H9 (cell line): ENCODE results near the gene CDKAL1. TPM values are rescaled to one million over a fixed set of nuclear protein-coding genes. Genes with fewer than 3 reads are reported as not detected.

ENCODE experiments used
- DNase-seq: peaks from one replicate; pipeline ENCODE4 v3.0.0-alpha.2; 2017
- H2AFZ ChIP-seq: one replicate; pipeline ENCODE4 v1.6.1; 2013; ENCODE audit warnings: mild to moderate bottlenecking, low read length, control low read depth, moderate library complexity
- H2AK5ac ChIP-seq: 2 replicates; pipeline ENCODE4 v1.6.1; 2013; ENCODE audit warnings: low read length, control low read depth, mixed read lengths; ENCODE audit not compliant: insufficient read length
- H2BK120ac ChIP-seq: one replicate; pipeline ENCODE4 v1.6.1; 2013; ENCODE audit warnings: low read depth, mild to moderate bottlenecking, low read length, control low read depth, inconsistent platforms; ENCODE audit not compliant: poor library complexity, severe bottlenecking
- H2BK12ac ChIP-seq: 2 replicates; pipeline ENCODE4 v1.6.1; 2013; ENCODE audit warnings: low read length, control low read depth, mixed read lengths, low read depth; ENCODE audit not compliant: insufficient read length
- H2BK15ac ChIP-seq: 2 replicates; pipeline ENCODE4 v1.6.1; 2013; ENCODE audit warnings: low read depth, low read length, control low read depth
- H2BK20ac ChIP-seq: one replicate; pipeline ENCODE4 v1.6.1; 2013; ENCODE audit warnings: low read depth, mild to moderate bottlenecking, low read length, control low read depth, inconsistent platforms; ENCODE audit not compliant: poor library complexity, severe bottlenecking
- H2BK5ac ChIP-seq: 2 replicates; pipeline ENCODE4 v1.6.1; 2013; ENCODE audit warnings: low read length, control low read depth, mixed read lengths; ENCODE audit not compliant: insufficient read length
- H3K14ac ChIP-seq: 2 replicates; pipeline ENCODE4 v1.6.1; 2013; ENCODE audit warnings: low read length, control low read depth; ENCODE audit not compliant: insufficient read depth
- H3K18ac ChIP-seq: 2 replicates; pipeline ENCODE4 v1.6.1; 2013; ENCODE audit warnings: low read depth, mild to moderate bottlenecking, mixed read lengths, low read length, control low read depth; ENCODE audit not compliant: insufficient read length
- H3K23ac ChIP-seq: 2 replicates; pipeline ENCODE4 v1.6.1; 2013; ENCODE audit warnings: low read length, control low read depth, mixed read lengths, low read depth; ENCODE audit not compliant: insufficient read length
- H3K23me2 ChIP-seq: 2 replicates; pipeline ENCODE4 v1.6.1; 2013; ENCODE audit warnings: low read depth, mild to moderate bottlenecking, mixed read lengths, low read length, control low read depth; ENCODE audit not compliant: insufficient read length, poor library complexity, severe bottlenecking
- H3K27ac ChIP-seq: 2 replicates; pipeline ENCODE4 v1.5.1; 2013; ENCODE audit warnings: low read length, control low read depth, mixed read lengths, low read depth; ENCODE audit not compliant: insufficient read length
- H3K27me3 ChIP-seq: 2 replicates; pipeline ENCODE4 v1.6.1; 2013; ENCODE audit warnings: low read length, control low read depth, inconsistent platforms; ENCODE audit not compliant: insufficient read depth
- H3K4ac ChIP-seq: 2 replicates; pipeline ENCODE4 v1.6.1; 2013; ENCODE audit warnings: low read depth, mild to moderate bottlenecking, control low read depth, inconsistent platforms, low read length, moderate library complexity
- H3K4me1 ChIP-seq: 2 replicates; pipeline ENCODE4 v1.6.1; 2013; ENCODE audit warnings: low read length, control low read depth, inconsistent platforms; ENCODE audit not compliant: insufficient read depth
- H3K4me2 ChIP-seq: 2 replicates; pipeline ENCODE4 v1.6.1; 2013; ENCODE audit warnings: low read length, control low read depth, mixed read lengths; ENCODE audit not compliant: insufficient read length, insufficient read depth
- H3K56ac ChIP-seq: 2 replicates; pipeline ENCODE4 v1.6.1; 2013; ENCODE audit warnings: low read depth, mild to moderate bottlenecking, mixed read lengths, low read length, control low read depth; ENCODE audit not compliant: insufficient read length
- H3K79me1 ChIP-seq: 2 replicates; pipeline ENCODE4 v1.6.1; 2013; ENCODE audit warnings: low read depth, mild to moderate bottlenecking, moderate library complexity, low read length, control low read depth, inconsistent platforms; ENCODE audit not compliant: insufficient read depth, poor library complexity, severe bottlenecking
- H3K79me2 ChIP-seq: 2 replicates; pipeline ENCODE4 v1.6.1; 2013; ENCODE audit warnings: low read length, control low read depth, inconsistent platforms; ENCODE audit not compliant: insufficient read depth
- H3K9ac ChIP-seq: 2 replicates; pipeline ENCODE4 v1.6.1; 2013; ENCODE audit warnings: low read length, control low read depth, mixed read lengths; ENCODE audit not compliant: insufficient read length; ENCODE audit errors: extremely low read depth
- H3K9me3 ChIP-seq: one replicate; pipeline ENCODE4 v1.6.1; 2013; ENCODE audit warnings: low read depth, low read length, inconsistent platforms; ENCODE audit not compliant: control insufficient read depth
- H3T11ph ChIP-seq: one replicate; pipeline ENCODE4 v1.6.1; 2013; ENCODE audit warnings: mild to moderate bottlenecking, low read length, control low read depth, inconsistent platforms
- H4K20me1 ChIP-seq: one replicate; pipeline ENCODE4 v1.6.1; 2013; ENCODE audit not compliant: control insufficient read depth, insufficient read length, insufficient read depth
- H4K5ac ChIP-seq: 2 replicates; pipeline ENCODE4 v1.6.1; 2013; ENCODE audit warnings: low read depth, mild to moderate bottlenecking, mixed read lengths, low read length, control low read depth; ENCODE audit not compliant: insufficient read length
- H4K8ac ChIP-seq: replicated peaks from 2 replicates; pipeline ENCODE4 v1.6.1; 2013; ENCODE audit warnings: low read length, control low read depth, mixed read lengths, low read depth; ENCODE audit not compliant: insufficient read length
- H4K91ac ChIP-seq: 2 replicates; pipeline ENCODE4 v1.6.1; 2013; ENCODE audit warnings: low read depth, mild to moderate bottlenecking, moderate library complexity, mixed read lengths, low read length, control low read depth; ENCODE audit not compliant: insufficient read length
- H3K27ac Mint-ChIP-seq, 3 experiments: 2 replicates in 2 of 3; 3 replicates in 1 of 3; pipeline ENCODE4 v1.8.0; 2020 to 2021; ENCODE audit warnings: mixed read lengths in 3 of 3, mild to moderate bottlenecking in 1 of 3, moderate library complexity in 1 of 3
- H3K27me3 Mint-ChIP-seq: 2 replicates; pipeline ENCODE4 v1.8.0; 2021; ENCODE audit warnings: low read depth, mild to moderate bottlenecking, moderate library complexity, mixed read lengths
- H3K36me3 Mint-ChIP-seq, 3 experiments: 2 replicates in 2 of 3; 3 replicates in 1 of 3; pipeline ENCODE4 v1.8.0; 2020 to 2021; ENCODE audit warnings: low read depth in 3 of 3, mixed read lengths in 3 of 3; ENCODE audit not compliant: insufficient read depth in 1 of 3
- H3K4me1 Mint-ChIP-seq, 2 experiments: 2 replicates each; pipeline ENCODE4 v1.8.0; 2020; ENCODE audit warnings: mixed read lengths in 2 of 2
- H3K4me3 Mint-ChIP-seq, 2 experiments: 2 replicates in 1 of 2; 3 replicates in 1 of 2; pipeline ENCODE4 v1.8.0; 2020 to 2021; ENCODE audit warnings: mild to moderate bottlenecking in 2 of 2, mixed read lengths in 2 of 2, moderate library complexity in 1 of 2
- H3K9me3 Mint-ChIP-seq, 2 experiments: 2 replicates in 1 of 2; 3 replicates in 1 of 2; pipeline ENCODE4 v1.8.0; 2020; ENCODE audit warnings: mild to moderate bottlenecking in 2 of 2, mixed read lengths in 2 of 2, moderate library complexity in 1 of 2
- WGBS: extraction: QIAGEN DNeasy Blood & Tissue Kit; methylation state at CpG from one replicate; pipeline ENCODE4 v1.1.7; 2013; ENCODE audit warnings: missing lambda C conversion rate, low lambda C conversion rate, mixed read lengths; ENCODE audit not compliant: insufficient read length; ENCODE audit errors: extremely low coverage; 5-methylcytosine and 5-hydroxymethylcytosine counted together
- total RNA-seq: library from RNA; stranded (reverse); gene quantifications from 2 replicates; pipeline ENCODE4 v1.2.1, GENCODE V29; 2021
- TF ChIP-seq, protein P1 (sequence below): fragments of 200-600 bp; sonication (generic); conservative IDR thresholded peaks from 3 replicates; pipeline ENCODE4 v1.8.0; 2021; ENCODE audit warnings: antibody characterized with exemption, mild to moderate bottlenecking

The CDKAL1 gene
- total RNA-seq, 1 experiment from 2014 or later, result 23.0 TPM

DNA sequence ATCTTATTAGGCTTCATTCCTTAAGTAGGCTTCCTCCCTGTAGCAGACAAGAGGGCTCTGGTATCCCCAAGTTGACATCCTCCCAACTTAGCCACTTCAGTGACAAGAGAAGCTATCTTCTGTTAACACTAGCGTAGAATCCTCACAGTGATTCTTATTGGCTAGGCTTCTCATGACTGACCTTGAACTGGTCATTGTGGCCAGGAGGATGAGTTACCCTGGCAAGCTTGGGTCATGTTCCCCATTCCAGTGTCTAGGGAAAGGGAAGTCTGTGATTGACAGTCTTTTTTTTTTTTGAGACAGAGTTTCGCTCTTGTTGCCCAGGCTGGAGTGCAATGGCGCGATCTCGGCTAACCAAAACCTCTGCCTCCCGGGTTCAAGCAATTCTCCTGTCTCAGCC lies 7.1 kb downstream of the CDKAL1 start:
- TF ChIP-seq, protein P1, sequence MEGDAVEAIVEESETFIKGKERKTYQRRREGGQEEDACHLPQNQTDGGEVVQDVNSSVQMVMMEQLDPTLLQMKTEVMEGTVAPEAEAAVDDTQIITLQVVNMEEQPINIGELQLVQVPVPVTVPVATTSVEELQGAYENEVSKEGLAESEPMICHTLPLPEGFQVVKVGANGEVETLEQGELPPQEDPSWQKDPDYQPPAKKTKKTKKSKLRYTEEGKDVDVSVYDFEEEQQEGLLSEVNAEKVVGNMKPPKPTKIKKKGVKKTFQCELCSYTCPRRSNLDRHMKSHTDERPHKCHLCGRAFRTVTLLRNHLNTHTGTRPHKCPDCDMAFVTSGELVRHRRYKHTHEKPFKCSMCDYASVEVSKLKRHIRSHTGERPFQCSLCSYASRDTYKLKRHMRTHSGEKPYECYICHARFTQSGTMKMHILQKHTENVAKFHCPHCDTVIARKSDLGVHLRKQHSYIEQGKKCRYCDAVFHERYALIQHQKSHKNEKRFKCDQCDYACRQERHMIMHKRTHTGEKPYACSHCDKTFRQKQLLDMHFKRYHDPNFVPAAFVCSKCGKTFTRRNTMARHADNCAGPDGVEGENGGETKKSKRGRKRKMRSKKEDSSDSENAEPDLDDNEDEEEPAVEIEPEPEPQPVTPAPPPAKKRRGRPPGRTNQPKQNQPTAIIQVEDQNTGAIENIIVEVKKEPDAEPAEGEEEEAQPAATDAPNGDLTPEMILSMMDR, result no peak
- H3K9ac ChIP-seq, result no peak overlapping the region
- H4K91ac ChIP-seq, result no peak overlapping the region
- peaks cover 5% of the 10 kb centered on the region for H3K79me1 ChIP-seq
- H3K36me3 Mint-ChIP-seq, result peaks cover 10 to 29% (median 24%) of the 10 kb centered on the region in 3 experiments
- H3K18ac ChIP-seq, result no peak overlapping the region
- no CpG with 5 or more reads among the region's 6 CpGs for WGBS
- no peak overlapping the region for H3K27ac ChIP-seq
- H2BK120ac ChIP-seq, result no peak overlapping the region
- H3T11ph ChIP-seq, result no peak overlapping the region
- H3K56ac ChIP-seq, result no peak overlapping the region
- H3K27ac Mint-ChIP-seq, result no peak overlapping the region
- H2AK5ac ChIP-seq, result no peak overlapping the region
- no peaks in the 10 kb centered on the region for H3K27me3 ChIP-seq
- H3K23ac ChIP-seq, result no peak overlapping the region
- H3K4me2 ChIP-seq, result no peak overlapping the region
- no peaks in the 10 kb centered on the region for H3K27me3 Mint-ChIP-seq
- 0 out of 2 replicates have a peak, but pooled peaks cover 2% of the 10 kb centered on the region for H3K79me2 ChIP-seq
- no peak overlapping the region for H2BK20ac ChIP-seq
- H2BK12ac ChIP-seq, result no peak overlapping the region
- no peak overlapping the region for H2BK5ac ChIP-seq
- H3K23me2 ChIP-seq, result no peaks in the 10 kb centered on the region
- no peaks in the 10 kb centered on the region for H4K20me1 ChIP-seq
- H3K9me3 Mint-ChIP-seq, result no peaks in the 10 kb centered on the region
- no peak overlapping the region for H4K5ac ChIP-seq
- H3K4me1 ChIP-seq, result no peaks in the 10 kb centered on the region
- no peak overlapping the region for H4K8ac ChIP-seq
- no peak overlapping the region for H3K14ac ChIP-seq
- no peak overlapping the region for H3K4me3 Mint-ChIP-seq
- DNase-seq, result no peak
- peaks cover 3 to 5% of the 10 kb centered on the region in 2 experiments; a peak in 3 of 4 replicates for H3K4me1 Mint-ChIP-seq
- H2AFZ ChIP-seq, result no peak overlapping the region
- no peaks in the 10 kb centered on the region for H3K9me3 ChIP-seq
- no peak overlapping the region for H2BK15ac ChIP-seq
- H3K4ac ChIP-seq, result no peak overlapping the region
